ENCODE results near the gene KDM5C. TPM values are rescaled to one million over a fixed set of nuclear protein-coding genes. Genes with fewer than 3 reads are reported as not detected.

KDM5C gene
- total RNA-seq = 100 to 1,000 TPM in 3 of 4 donors, 10 to 100 TPM in 1; 99.7 to 178 (median 114) TPM

DNA sequence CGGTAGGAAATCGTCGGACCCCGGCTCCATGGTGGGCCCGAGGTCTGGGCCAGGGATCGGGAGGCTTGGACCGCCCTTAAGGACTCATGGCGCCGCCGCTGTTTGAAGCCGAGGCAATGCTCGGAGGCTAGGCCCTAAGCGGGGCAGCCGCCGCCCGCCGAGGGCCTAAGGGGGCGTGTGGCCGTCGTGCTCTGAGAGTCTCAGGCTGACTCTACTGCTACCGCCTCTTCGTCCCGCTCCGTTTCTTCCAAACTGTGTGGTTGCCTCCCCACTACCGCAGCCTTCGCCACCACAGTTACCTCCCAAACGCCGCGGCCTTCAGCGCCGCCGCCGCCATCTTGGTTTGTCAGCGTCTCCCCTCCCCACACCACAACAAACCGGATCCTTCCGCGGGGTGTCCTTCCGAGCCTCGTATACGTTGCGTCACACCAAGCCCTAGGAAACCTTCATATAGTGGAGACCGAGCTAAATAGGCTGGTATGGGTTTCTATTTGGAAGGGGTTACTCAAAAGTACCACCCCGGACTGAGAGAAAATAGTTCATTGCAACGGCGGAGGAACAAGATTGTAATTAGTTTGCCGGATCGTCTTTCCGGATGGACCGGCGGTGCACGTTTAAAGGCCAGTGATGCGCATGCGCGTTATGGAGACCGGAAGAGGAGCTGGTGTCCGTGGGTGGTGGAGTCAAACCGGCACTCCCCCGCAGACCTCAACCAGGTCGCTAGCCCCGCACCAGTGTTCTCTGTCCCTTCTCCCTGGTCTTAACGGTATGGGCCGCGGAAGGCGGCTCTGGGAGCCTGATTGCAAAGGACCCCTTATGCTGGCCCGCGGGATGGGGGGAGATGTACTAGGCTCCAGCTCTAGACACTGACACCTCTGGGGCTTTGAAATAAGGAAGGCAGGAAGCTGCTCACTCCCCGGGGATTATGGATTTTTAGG lies at the start of gene KDM5C:
KDM5C (minus strand) TSS at position 348 of the 938 bp plus-strand sequence; CDS start at position 30, 318 bp downstream.
- 0 to 5% methylated on average over 4 to 8 of the region's 67 CpGs for WGBS, 2 donors
- intact Hi-C loops (cut with DNase I) = loop anchor here (10.0 kb wide), 2 partner anchors 150 to 200 kb away; partner anchors contain the start of genes RIBC1 and SMC1A
- peak within 1 kb of the TSS; percentile 59 to 79 (median 64) for H3K4me3 ChIP-seq (replicated peaks in 1 of 3)
- TF ChIP-seq, protein P1, sequence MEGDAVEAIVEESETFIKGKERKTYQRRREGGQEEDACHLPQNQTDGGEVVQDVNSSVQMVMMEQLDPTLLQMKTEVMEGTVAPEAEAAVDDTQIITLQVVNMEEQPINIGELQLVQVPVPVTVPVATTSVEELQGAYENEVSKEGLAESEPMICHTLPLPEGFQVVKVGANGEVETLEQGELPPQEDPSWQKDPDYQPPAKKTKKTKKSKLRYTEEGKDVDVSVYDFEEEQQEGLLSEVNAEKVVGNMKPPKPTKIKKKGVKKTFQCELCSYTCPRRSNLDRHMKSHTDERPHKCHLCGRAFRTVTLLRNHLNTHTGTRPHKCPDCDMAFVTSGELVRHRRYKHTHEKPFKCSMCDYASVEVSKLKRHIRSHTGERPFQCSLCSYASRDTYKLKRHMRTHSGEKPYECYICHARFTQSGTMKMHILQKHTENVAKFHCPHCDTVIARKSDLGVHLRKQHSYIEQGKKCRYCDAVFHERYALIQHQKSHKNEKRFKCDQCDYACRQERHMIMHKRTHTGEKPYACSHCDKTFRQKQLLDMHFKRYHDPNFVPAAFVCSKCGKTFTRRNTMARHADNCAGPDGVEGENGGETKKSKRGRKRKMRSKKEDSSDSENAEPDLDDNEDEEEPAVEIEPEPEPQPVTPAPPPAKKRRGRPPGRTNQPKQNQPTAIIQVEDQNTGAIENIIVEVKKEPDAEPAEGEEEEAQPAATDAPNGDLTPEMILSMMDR (IDR thresholded peaks at IDR 0.05) = no peak
- TF ChIP-seq POLR2A (IDR thresholded peaks at IDR 0.05) = peak in 1 of 2 donors; percentile 72
- peaks cover 23 to 29% of the 10 kb centered on the region in 2 donors for H3K4me1 ChIP-seq
- peak within 1 kb of the TSS; percentile 83 to 94 (median 84) for H3K27ac ChIP-seq
- DNase-seq = peak; percentile 85 to 90
- H3K27me3 ChIP-seq = no peaks in the 10 kb centered on the region
- no peaks in the 10 kb centered on the region for H3K9me3 ChIP-seq
- H3K36me3 ChIP-seq = peaks cover 0 to 5% of the 10 kb centered on the region in 2 donors

- Histone ChIP-seq H3K27ac (no peak overlapping the region), H3K9me3 (no peaks in the 10 kb centered on the region), H3K4me1 (no peaks in the 10 kb centered on the region), H3K36me3 (no peaks in the 10 kb centered on the region), H3K27me3 (peaks cover 2% of the 10 kb centered on the region), H3K4me3 (replicated peaks in 1 of 3) (no peak overlapping the region)
- no peak for DNase-seq
- no peak for TF ChIP-seq POLR2A (IDR thresholded peaks at IDR 0.05)
- TF ChIP-seq, protein P1 (IDR thresholded peaks at IDR 0.05) = no peak
- intact Hi-C loops (cut with DNase I) = no loop called here
- WGBS, 2 donors = 77 to 93% methylated on average over 6 to 8 of the region's 8 CpGs
Observed at GRCh38 chrX:53272808-53273337, 47.9 kb upstream of the KDM5C start.

GRCh38 chrX:53269536-53270107 lies 44.6 kb upstream of the KDM5C start:
- no peaks in the 10 kb centered on the region for H3K36me3 ChIP-seq
- no peak overlapping the region for H3K4me3 ChIP-seq (replicated peaks in 1 of 3)
- peaks cover 2% of the 10 kb centered on the region for H3K27me3 ChIP-seq
- intact Hi-C loops (cut with DNase I) = no loop called here
- WGBS, 2 donors = 85 to 90% methylated on average over 14 of the region's 14 CpGs
- no peaks in the 10 kb centered on the region for H3K4me1 ChIP-seq
- no peaks in the 10 kb centered on the region for H3K9me3 ChIP-seq
- TF ChIP-seq, protein P1 (IDR thresholded peaks at IDR 0.05) = no peak
- no peak for TF ChIP-seq POLR2A (IDR thresholded peaks at IDR 0.05)
- no peak overlapping the region for H3K27ac ChIP-seq
- no peak for DNase-seq

- no peaks in the 10 kb centered on the region for H3K9me3 ChIP-seq
- no peak overlapping the region for H3K4me3 ChIP-seq (replicated peaks in 1 of 3)
- 81 to 95% methylated on average over 7 of the region's 7 CpGs for WGBS, 2 donors
- H3K36me3 ChIP-seq = no peaks in the 10 kb centered on the region
- H3K4me1 ChIP-seq = no peaks in the 10 kb centered on the region
- intact Hi-C loops (cut with DNase I) = no loop called here
- no peak for DNase-seq
- TF ChIP-seq, protein P1 (IDR thresholded peaks at IDR 0.05) = no peak
- TF ChIP-seq POLR2A (IDR thresholded peaks at IDR 0.05) = no peak
- no peaks in the 10 kb centered on the region for H3K27me3 ChIP-seq
- H3K27ac ChIP-seq = no peak overlapping the region
Observed at GRCh38 chrX:53268173-53268572, 43.2 kb upstream of the KDM5C start.

Data from thyroid gland (tissue), 4 donors.